Neural crest cell (in vitro differentiated cells): ENCODE results near the gene EHBP1. TPM values are rescaled to one million over a fixed set of nuclear protein-coding genes. Genes with fewer than 3 reads are reported as not detected.

Experiments
- DNase-seq: peaks from one replicate; pipeline ENCODE4 v3.0.0; 2021; ENCODE audit warnings: low read depth, mixed read lengths, low spot score
- H3K27ac Mint-ChIP-seq: one replicate; pipeline ENCODE4 v1.8.0; 2021; ENCODE audit warnings: mild to moderate bottlenecking, mixed read lengths; ENCODE audit not compliant: unreplicated experiment
- H3K27me3 Mint-ChIP-seq: 2 replicates; pipeline ENCODE4 v1.8.0; 2021; ENCODE audit warnings: low read depth, mild to moderate bottlenecking, mixed read lengths
- H3K36me3 Mint-ChIP-seq: 2 replicates; pipeline ENCODE4 v1.8.0; 2021; ENCODE audit warnings: low read depth, mild to moderate bottlenecking, mixed read lengths
- H3K4me1 Mint-ChIP-seq: 2 replicates; pipeline ENCODE4 v1.8.0; 2021; ENCODE audit warnings: mixed read lengths
- H3K4me3 Mint-ChIP-seq: one replicate; pipeline ENCODE4 v1.8.0; 2021; ENCODE audit warnings: mild to moderate bottlenecking, mixed read lengths
- H3K9me3 Mint-ChIP-seq: 2 replicates; pipeline ENCODE4 v1.8.0; 2021; ENCODE audit warnings: mixed read lengths
- CTCF ChIP-seq: fragments of 200-600 bp; sonication (generic); conservative IDR thresholded peaks from 2 replicates; pipeline ENCODE4 v1.5.0; 2021; ENCODE audit warnings: antibody characterized with exemption, mild to moderate bottlenecking
- total RNA-seq: library from RNA; stranded (reverse); gene quantifications from 2 replicates; pipeline ENCODE4 v1.2.1, GENCODE V29; 2021

Gene EHBP1
- total RNA-seq, 1 donor from 2014 or later = 42.3 TPM

GRCh38 chr2:62725712-62726055 is 20.2 kb downstream of the EHBP1 start:
- DNase-seq = no peak
- no peak overlapping the region for H3K27ac Mint-ChIP-seq
- no peak for TF ChIP-seq CTCF
- H3K4me1 Mint-ChIP-seq = peaks cover 4% of the 10 kb centered on the region
- H3K27me3 Mint-ChIP-seq = no peaks in the 10 kb centered on the region
- H3K36me3 Mint-ChIP-seq = peaks cover 25% of the 10 kb centered on the region
- H3K4me3 Mint-ChIP-seq = no peak overlapping the region
- H3K9me3 Mint-ChIP-seq = peaks cover 9% of the 10 kb centered on the region

GRCh38 chr2:62727259-62727867 is 21.9 kb downstream of the EHBP1 start:
- Mint-ChIP-seq H3K4me1 (peaks cover 4% of the 10 kb centered on the region), H3K36me3 (peaks cover 34% of the 10 kb centered on the region), H3K4me3 (no peak overlapping the region), H3K27ac (no peak overlapping the region), H3K9me3 (peaks cover 14% of the 10 kb centered on the region), H3K27me3 (no peaks in the 10 kb centered on the region)
- TF ChIP-seq CTCF = no peak
- no peak for DNase-seq

DNA sequence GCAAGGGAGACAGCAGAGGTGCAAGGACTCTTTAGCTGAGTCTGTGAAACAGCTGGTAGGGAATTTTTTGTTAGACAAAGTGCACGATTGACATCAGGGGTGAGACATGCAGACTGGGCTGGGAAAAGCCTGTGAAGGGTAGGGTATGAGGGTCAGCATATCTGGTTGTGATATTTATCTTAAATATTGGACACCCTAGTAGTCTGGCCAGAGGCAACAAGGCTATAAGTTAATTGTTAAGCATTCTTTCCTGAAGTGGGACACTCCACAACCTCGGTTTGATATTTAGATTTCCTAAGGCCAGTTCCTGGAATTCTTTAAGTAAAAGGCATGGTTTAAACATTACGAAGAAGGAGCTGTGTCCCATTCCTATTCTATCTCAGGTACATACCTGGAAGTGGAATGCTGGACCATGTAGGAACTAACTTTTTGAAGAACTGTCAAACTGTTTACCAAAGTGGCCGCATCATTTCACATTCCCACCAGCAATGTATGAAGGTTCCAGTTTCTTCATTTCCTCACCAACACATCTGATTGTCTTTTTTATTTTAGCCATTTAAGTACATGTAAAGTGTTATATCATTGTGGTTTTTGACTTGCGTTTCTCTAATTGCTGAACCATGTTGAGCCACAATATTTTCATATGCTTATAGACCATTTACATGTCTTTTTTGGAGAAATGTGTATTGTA is 22.5 kb downstream of the EHBP1 start:
- no peaks in the 10 kb centered on the region for H3K27me3 Mint-ChIP-seq
- H3K36me3 Mint-ChIP-seq = peaks cover 34% of the 10 kb centered on the region
- H3K9me3 Mint-ChIP-seq = peaks cover 12% of the 10 kb centered on the region
- H3K4me1 Mint-ChIP-seq = peaks cover 6% of the 10 kb centered on the region
- no peak for DNase-seq
- no peak for TF ChIP-seq CTCF
- no peak overlapping the region for H3K4me3 Mint-ChIP-seq
- H3K27ac Mint-ChIP-seq = no peak overlapping the region

- Mint-ChIP-seq H3K27me3 (no peaks in the 10 kb centered on the region), H3K4me3 (no peak overlapping the region), H3K9me3 (peaks cover 10% of the 10 kb centered on the region), H3K27ac (no peak overlapping the region), H3K4me1 (peaks cover 16% of the 10 kb centered on the region), H3K36me3 (peaks cover 22% of the 10 kb centered on the region)
- DNase-seq = no peak
- no peak for TF ChIP-seq CTCF
Observed at GRCh38 chr2:62731275-62731674, 25.8 kb downstream of the EHBP1 start.

DNA sequence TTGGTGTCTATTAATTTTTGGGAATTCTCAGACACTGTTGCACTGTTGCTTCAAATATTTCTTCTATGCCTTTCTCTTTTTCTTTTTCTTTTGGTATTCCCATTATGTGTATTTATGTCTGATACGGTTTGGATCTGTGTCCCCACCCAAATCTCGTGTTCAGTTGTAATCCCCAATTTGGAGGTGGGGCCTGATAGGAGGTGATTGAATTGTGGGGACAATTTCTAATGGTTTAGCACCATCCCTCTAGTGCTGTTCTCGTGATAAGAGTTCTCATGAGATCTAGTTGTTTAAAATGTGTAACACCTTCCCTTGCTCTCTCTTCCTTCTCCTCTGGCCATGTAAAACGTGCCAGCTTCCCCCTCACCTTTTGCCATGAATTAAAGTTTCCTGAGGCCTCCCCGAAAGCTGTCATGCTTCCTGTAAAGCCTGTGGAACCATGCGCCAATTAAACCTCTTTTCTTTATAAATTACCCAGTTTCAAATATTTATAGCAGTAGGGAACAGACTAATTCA is 26.8 kb downstream of the EHBP1 start:
- DNase-seq = no peak
- H3K4me1 Mint-ChIP-seq = peaks cover 21% of the 10 kb centered on the region
- H3K27me3 Mint-ChIP-seq = no peaks in the 10 kb centered on the region
- H3K4me3 Mint-ChIP-seq = no peak overlapping the region
- TF ChIP-seq CTCF = no peak
- H3K9me3 Mint-ChIP-seq = peaks cover 10% of the 10 kb centered on the region
- H3K27ac Mint-ChIP-seq = no peak overlapping the region
- H3K36me3 Mint-ChIP-seq = peaks cover 22% of the 10 kb centered on the region
